HL-60 (cell line): ENCODE results near the gene CATSPER4.

Experiments used
- DNase-seq, 2 experiments: peaks; one replicate each; pipeline ENCODE4 v3.0.0-alpha.2; 2010 to 2020; ENCODE audit warnings: low read depth in 1 of 2, low spot score in 1 of 2
- H3K27ac ChIP-seq: fragments of 250-450 bp; sonication (Bioruptor Pico); replicated peaks from 2 replicates; pipeline ENCODE4 v1.5.1; 2020; ENCODE audit warnings: mild to moderate bottlenecking, moderate library complexity
- H3K27me3 ChIP-seq: fragments of 250-450 bp; sonication (Bioruptor Pico); 2 replicates; pipeline ENCODE4 v1.5.1; 2021; ENCODE audit warnings: mild to moderate bottlenecking, moderate library complexity; ENCODE audit not compliant: insufficient read depth, poor library complexity, severe bottlenecking
- H3K4me3 ChIP-seq: replicated peaks from 2 replicates; pipeline ENCODE4 v1.5.1; 2011; ENCODE audit warnings: mild to moderate bottlenecking, control low read depth, low read length; ENCODE audit not compliant: insufficient read depth
- GABPA ChIP-seq: IDR thresholded peaks from 2 replicates; pipeline ENCODE4 v1.6.1; 2012; ENCODE audit warnings: low read depth
- POLR2AphosphoS5 ChIP-seq: IDR thresholded peaks from 2 replicates; pipeline ENCODE4 v1.6.1; 2012; ENCODE audit warnings: low read depth
- SPI1 ChIP-seq: IDR thresholded peaks from 2 replicates; pipeline ENCODE4 v1.6.1; 2012; ENCODE audit warnings: low read depth, mild to moderate bottlenecking, borderline replicate concordance
- TF ChIP-seq, protein P1 (sequence below): IDR thresholded peaks from one replicate; pipeline ENCODE4 v1.5.1; 2011; ENCODE audit warnings: low read length, control low read depth, inconsistent platforms; ENCODE audit not compliant: insufficient read depth
- TF ChIP-seq, protein P2 (sequence below): IDR thresholded peaks from 2 replicates; pipeline ENCODE4 v1.6.1; 2012; ENCODE audit warnings: low read depth; ENCODE audit not compliant: insufficient replicate concordance

Gene CATSPER4

DNA sequence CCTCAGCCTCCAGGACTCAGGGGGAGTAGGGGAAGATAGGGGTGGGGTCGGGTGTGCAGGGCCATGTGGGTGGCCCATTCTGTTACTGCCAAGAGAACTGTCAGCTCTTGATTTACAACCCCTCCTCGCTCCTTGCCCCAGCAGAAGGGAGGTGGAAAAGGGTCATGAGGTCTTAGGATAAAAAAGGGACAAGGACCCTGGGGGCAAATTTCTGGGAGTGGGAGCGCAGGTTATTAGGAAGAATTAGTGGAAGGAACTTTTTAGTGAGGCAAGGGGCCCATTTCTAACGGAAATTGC is 30.7 kb upstream of the CATSPER4 start:
- Histone ChIP-seq H3K4me3 (no peak overlapping the region), H3K27ac (no peak overlapping the region), H3K27me3 (peaks cover 7% of the 10 kb centered on the region)
- DNase-seq, result no peak
- TF ChIP-seq SPI1, result no peak
- no peak for TF ChIP-seq POLR2AphosphoS5
- TF ChIP-seq, protein P1, sequence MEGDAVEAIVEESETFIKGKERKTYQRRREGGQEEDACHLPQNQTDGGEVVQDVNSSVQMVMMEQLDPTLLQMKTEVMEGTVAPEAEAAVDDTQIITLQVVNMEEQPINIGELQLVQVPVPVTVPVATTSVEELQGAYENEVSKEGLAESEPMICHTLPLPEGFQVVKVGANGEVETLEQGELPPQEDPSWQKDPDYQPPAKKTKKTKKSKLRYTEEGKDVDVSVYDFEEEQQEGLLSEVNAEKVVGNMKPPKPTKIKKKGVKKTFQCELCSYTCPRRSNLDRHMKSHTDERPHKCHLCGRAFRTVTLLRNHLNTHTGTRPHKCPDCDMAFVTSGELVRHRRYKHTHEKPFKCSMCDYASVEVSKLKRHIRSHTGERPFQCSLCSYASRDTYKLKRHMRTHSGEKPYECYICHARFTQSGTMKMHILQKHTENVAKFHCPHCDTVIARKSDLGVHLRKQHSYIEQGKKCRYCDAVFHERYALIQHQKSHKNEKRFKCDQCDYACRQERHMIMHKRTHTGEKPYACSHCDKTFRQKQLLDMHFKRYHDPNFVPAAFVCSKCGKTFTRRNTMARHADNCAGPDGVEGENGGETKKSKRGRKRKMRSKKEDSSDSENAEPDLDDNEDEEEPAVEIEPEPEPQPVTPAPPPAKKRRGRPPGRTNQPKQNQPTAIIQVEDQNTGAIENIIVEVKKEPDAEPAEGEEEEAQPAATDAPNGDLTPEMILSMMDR, result no peak
- TF ChIP-seq GABPA, result no peak
- TF ChIP-seq, protein P2, sequence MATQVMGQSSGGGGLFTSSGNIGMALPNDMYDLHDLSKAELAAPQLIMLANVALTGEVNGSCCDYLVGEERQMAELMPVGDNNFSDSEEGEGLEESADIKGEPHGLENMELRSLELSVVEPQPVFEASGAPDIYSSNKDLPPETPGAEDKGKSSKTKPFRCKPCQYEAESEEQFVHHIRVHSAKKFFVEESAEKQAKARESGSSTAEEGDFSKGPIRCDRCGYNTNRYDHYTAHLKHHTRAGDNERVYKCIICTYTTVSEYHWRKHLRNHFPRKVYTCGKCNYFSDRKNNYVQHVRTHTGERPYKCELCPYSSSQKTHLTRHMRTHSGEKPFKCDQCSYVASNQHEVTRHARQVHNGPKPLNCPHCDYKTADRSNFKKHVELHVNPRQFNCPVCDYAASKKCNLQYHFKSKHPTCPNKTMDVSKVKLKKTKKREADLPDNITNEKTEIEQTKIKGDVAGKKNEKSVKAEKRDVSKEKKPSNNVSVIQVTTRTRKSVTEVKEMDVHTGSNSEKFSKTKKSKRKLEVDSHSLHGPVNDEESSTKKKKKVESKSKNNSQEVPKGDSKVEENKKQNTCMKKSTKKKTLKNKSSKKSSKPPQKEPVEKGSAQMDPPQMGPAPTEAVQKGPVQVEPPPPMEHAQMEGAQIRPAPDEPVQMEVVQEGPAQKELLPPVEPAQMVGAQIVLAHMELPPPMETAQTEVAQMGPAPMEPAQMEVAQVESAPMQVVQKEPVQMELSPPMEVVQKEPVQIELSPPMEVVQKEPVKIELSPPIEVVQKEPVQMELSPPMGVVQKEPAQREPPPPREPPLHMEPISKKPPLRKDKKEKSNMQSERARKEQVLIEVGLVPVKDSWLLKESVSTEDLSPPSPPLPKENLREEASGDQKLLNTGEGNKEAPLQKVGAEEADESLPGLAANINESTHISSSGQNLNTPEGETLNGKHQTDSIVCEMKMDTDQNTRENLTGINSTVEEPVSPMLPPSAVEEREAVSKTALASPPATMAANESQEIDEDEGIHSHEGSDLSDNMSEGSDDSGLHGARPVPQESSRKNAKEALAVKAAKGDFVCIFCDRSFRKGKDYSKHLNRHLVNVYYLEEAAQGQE, result no peak

DNA sequence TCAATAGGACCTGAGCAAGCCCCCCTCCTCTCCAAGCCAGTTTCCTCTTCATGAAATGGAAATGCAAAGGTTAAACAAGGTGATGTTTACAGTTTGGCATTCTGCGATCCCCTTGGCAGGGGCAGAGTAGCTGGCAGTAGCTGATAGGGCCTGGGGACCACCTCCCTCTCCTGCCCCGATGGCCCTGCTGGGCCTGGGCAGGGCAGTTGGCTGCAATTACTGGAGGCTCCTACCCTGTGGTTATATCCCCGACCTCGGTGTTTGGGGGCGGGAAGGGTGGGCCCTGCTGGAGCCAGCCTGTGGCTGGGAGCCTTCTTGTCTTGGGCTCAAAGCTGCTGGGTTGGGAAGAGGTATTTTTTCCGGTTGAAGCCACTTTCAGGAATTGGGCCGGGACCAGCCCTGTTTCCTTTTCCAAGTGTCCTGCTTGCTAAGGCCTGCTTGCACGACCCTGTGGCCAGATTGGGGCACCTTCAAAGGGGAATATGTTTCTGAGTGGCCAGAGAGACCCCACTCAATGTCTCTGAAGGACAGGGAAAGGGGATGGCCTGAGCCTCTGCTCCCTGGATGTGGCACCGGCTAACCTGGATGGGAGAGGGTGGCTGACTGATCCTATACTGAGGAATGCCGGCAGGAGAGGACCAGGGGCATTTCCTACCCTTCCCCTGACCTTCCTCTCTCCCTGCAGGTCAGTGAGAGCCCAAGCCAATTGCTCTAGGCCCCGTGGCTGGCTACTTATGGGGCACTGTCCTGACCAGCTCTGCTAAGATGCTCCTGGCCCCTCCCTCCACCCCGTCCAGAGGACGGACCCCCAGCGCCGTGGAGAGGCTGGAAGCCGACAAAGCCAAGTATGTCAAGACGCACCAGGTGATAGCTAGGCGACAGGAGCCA is 29.6 kb upstream of the CATSPER4 start:
- TF ChIP-seq GABPA (no peak), POLR2AphosphoS5 (no peak), SPI1 (no peak)
- TF ChIP-seq, protein P1, result no peak
- TF ChIP-seq, protein P2, result no peak
- DNase-seq, result no peak
- H3K27ac ChIP-seq, result no peak overlapping the region
- no peak overlapping the region for H3K4me3 ChIP-seq
- peaks cover 7% of the 10 kb centered on the region for H3K27me3 ChIP-seq

DNA sequence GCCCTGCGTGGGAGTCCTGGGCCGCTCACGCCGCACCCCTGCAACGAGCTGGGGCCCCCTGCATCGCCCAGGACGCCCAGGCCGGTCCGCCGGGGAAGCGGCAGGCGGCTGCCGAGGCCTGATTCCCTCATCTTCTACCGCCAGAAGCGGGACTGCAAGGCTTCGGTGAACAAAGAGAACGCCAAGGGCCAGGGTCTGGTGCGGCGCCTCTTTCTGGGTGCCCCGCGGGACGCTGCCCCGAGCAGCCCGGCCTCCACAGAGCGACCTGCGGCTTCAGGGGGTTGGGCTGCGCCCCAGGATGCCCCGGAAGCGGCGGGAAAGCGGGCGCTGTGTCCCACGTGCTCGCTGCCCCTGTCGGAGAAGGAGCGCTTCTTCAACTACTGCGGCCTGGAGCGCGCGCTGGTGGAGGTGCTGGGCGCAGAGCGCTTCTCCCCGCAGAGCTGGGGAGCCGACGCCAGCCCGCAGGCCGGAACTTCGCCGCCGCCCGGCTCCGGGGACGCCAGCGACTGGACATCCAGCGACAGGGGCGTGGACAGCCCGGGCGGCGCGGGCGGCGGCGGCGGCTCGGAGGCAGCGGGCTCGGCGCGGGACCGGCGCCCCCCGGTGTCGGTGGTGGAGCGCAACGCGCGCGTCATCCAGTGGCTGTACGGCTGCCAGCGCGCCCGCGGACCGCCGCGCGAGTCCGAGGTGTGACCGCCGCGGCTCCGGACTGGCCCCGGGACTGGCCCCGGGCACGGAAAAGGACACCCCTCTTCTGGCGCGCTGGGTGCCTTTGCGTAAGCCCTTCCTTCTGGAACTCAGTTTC is 28.8 kb upstream of the CATSPER4 start:
- peaks cover 3% of the 10 kb centered on the region for H3K27me3 ChIP-seq

More for the DNA sequence above, 28.8 kb upstream of the CATSPER4 start:
- TF ChIP-seq, protein P1, result no peak
- DNase-seq, result peak; percentile 66 to 71
- Histone ChIP-seq H3K4me3 (peak overlapping the region; percentile 26), H3K27ac (no peak overlapping the region)
